ENCODE results near the gene ARHGEF28.

ARHGEF28 gene

DNA sequence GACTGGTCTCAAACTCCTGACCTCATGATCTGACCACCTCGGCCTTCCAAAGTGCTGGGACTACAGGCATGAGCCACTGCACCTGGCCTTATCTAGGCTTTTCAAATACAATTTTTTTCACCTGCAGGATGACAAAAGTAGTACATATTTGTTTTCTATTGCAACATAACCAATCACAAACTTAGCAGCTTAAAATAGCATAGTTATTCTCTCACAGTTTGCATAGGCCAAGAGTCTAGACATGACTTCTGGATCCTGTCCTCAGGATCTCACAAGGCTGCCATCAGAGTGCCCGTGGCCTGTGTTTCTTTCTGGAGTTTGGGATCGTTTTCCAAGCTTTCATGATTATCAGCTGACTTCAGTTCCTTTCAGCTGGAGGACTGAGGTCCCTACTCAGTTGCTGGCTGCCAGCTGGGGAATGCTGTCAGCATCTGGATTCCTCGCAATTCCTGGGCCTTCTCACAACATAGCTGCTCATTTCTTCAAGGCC, 348.9 kb downstream of the ARHGEF28 start:
- TF ChIP-seq, protein P1, sequence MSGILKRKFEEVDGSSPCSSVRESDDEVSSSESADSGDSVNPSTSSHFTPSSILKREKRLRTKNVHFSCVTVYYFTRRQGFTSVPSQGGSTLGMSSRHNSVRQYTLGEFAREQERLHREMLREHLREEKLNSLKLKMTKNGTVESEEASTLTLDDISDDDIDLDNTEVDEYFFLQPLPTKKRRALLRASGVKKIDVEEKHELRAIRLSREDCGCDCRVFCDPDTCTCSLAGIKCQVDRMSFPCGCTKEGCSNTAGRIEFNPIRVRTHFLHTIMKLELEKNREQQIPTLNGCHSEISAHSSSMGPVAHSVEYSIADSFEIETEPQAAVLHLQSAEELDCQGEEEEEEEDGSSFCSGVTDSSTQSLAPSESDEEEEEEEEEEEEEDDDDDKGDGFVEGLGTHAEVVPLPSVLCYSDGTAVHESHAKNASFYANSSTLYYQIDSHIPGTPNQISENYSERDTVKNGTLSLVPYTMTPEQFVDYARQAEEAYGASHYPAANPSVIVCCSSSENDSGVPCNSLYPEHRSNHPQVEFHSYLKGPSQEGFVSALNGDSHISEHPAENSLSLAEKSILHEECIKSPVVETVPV (CRISPR knock-in tag; IDR thresholded peaks at IDR 0.05): no peak
- TF ChIP-seq RARB (CRISPR knock-in tag; IDR thresholded peaks at IDR 0.05) (no peak), PPARA (CRISPR knock-in tag; IDR thresholded peaks at IDR 0.05; ENCODE audit: borderline replicate concordance) (no peak), ZFP3 (CRISPR knock-in tag; IDR thresholded peaks at IDR 0.05) (no peak), ISL1 (CRISPR knock-in tag; IDR thresholded peaks at IDR 0.05) (no peak), GLIS3 (CRISPR knock-in tag; IDR thresholded peaks at IDR 0.05) (no peak), ZC3H10 (CRISPR knock-in tag; IDR thresholded peaks at IDR 0.05) (no peak), SNAI2 (CRISPR knock-in tag; IDR thresholded peaks at IDR 0.05) (no peak)
- TF ChIP-seq, protein P2, sequence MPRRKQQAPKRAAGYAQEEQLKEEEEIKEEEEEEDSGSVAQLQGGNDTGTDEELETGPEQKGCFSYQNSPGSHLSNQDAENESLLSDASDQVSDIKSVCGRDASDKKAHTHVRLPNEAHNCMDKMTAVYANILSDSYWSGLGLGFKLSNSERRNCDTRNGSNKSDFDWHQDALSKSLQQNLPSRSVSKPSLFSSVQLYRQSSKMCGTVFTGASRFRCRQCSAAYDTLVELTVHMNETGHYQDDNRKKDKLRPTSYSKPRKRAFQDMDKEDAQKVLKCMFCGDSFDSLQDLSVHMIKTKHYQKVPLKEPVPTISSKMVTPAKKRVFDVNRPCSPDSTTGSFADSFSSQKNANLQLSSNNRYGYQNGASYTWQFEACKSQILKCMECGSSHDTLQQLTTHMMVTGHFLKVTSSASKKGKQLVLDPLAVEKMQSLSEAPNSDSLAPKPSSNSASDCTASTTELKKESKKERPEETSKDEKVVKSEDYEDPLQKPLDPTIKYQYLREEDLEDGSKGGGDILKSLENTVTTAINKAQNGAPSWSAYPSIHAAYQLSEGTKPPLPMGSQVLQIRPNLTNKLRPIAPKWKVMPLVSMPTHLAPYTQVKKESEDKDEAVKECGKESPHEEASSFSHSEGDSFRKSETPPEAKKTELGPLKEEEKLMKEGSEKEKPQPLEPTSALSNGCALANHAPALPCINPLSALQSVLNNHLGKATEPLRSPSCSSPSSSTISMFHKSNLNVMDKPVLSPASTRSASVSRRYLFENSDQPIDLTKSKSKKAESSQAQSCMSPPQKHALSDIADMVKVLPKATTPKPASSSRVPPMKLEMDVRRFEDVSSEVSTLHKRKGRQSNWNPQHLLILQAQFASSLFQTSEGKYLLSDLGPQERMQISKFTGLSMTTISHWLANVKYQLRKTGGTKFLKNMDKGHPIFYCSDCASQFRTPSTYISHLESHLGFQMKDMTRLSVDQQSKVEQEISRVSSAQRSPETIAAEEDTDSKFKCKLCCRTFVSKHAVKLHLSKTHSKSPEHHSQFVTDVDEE (CRISPR knock-in tag; IDR thresholded peaks at IDR 0.05): no peak

DNA sequence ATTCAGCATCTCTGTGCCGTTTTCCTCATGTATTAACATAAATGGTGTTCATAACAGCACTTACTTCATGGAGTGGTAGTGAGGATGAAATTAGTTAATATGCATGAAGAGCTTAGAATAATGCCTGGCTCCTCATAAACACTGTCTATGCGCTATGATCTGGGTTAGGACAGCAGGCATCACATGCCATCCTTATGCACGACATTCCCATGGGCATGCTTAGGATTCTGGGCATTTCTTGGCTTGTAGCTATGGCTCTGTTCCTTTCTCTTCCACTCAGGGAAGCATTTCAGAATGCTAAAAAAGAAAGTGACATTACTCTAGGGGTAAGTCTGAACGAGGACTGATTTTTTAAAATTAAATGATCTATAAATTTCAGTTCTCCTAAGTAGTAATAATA, 349.8 kb downstream of the ARHGEF28 start:
- no peak for ATAC-seq
- TF ChIP-seq TOX (CRISPR knock-in tag; IDR thresholded peaks at IDR 0.05; ENCODE audit: borderline replicate concordance): no peak
- TF ChIP-seq GLIS3 (CRISPR knock-in tag; IDR thresholded peaks at IDR 0.05): no peak

More for the DNA sequence above, 348.9 kb downstream of the ARHGEF28 start:
- ATAC-seq: no peak

DNA sequence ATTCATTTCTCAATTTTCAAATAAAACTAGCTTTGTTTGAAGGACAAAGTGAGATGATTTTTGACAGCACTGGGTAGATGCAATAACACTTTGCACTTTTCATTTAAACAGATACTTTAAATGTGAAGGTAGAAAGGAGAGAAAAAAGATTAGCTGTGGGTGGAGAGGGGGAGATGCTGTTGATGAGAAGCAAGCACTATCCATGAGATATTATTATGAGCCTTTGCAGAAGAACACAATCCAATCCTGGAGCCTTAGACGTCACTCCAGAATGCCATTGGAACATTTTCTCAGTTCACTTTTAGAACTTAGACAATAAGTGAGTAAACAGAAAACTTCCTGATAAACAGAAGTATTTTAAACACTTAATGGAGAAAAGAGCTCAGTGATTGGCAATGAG, 351.1 kb downstream of the ARHGEF28 start:
- TF ChIP-seq, protein P3, sequence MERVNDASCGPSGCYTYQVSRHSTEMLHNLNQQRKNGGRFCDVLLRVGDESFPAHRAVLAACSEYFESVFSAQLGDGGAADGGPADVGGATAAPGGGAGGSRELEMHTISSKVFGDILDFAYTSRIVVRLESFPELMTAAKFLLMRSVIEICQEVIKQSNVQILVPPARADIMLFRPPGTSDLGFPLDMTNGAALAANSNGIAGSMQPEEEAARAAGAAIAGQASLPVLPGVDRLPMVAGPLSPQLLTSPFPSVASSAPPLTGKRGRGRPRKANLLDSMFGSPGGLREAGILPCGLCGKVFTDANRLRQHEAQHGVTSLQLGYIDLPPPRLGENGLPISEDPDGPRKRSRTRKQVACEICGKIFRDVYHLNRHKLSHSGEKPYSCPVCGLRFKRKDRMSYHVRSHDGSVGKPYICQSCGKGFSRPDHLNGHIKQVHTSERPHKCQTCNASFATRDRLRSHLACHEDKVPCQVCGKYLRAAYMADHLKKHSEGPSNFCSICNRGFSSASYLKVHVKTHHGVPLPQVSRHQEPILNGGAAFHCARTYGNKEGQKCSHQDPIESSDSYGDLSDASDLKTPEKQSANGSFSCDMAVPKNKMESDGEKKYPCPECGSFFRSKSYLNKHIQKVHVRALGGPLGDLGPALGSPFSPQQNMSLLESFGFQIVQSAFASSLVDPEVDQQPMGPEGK (CRISPR knock-in tag; IDR thresholded peaks at IDR 0.05; ENCODE audit: borderline replicate concordance): no peak
- TF ChIP-seq ZNF8 (CRISPR knock-in tag; IDR thresholded peaks at IDR 0.05): no peak
- no peak for ATAC-seq

DNA sequence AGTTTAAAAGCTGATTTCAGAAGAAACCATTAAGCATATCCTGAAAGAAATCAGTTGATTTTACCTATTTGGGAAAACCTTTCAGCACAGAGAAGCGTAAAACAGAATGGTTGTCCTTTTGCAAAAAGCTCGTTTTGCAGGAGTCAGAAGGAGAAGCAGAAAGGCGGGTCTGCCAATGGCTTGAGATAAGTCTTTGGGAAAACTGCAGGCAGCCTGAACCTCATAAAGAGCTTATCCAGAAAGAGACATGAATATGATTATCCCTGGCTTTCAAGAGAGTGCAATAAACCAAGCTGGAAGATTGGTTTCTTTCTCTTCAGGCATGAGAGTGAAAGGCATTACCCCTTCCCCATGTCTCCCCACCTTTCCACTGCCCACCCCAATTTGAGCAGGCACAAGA, 353.3 kb downstream of the ARHGEF28 start:
- TF ChIP-seq ZNF70 (CRISPR knock-in tag; IDR thresholded peaks at IDR 0.05) (no peak), OSR1 (CRISPR knock-in tag; IDR thresholded peaks at IDR 0.05) (no peak), ISL1 (CRISPR knock-in tag; IDR thresholded peaks at IDR 0.05) (no peak), TOX (CRISPR knock-in tag; IDR thresholded peaks at IDR 0.05; ENCODE audit: borderline replicate concordance) (no peak)
- TF ChIP-seq, protein P4, sequence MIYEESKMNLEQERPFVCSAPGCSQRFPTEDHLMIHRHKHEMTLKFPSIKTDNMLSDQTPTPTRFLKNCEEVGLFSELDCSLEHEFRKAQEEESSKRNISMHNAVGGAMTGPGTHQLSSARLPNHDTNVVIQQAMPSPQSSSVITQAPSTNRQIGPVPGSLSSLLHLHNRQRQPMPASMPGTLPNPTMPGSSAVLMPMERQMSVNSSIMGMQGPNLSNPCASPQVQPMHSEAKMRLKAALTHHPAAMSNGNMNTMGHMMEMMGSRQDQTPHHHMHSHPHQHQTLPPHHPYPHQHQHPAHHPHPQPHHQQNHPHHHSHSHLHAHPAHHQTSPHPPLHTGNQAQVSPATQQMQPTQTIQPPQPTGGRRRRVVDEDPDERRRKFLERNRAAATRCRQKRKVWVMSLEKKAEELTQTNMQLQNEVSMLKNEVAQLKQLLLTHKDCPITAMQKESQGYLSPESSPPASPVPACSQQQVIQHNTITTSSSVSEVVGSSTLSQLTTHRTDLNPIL (CRISPR knock-in tag; IDR thresholded peaks at IDR 0.05; ENCODE audit: low read depth): no peak
- TF ChIP-seq, protein P1 (CRISPR knock-in tag; IDR thresholded peaks at IDR 0.05): no peak
- ATAC-seq: no peak

DNA sequence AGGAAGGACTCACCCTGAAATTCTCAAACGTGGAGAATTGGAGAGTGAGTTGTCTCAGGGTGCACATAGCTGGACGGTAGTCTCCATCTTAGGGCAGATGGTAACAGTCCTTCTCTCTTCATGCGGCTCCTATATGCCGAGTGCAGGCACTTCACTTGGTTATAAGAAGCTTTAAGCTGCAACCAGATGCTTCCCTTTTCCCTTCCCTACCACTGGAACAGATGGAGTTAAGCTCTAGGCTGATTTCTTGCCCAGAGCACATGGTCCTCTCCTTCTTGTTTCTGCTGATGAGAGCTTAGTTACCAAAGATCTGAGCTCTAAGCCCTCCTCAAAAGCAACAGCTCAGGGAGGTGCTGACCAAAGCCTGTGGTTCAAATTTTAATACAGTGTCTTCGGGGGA, 355.7 kb downstream of the ARHGEF28 start:
- ATAC-seq: no peak
- TF ChIP-seq ZFP3 (CRISPR knock-in tag; IDR thresholded peaks at IDR 0.05): no peak

DNA sequence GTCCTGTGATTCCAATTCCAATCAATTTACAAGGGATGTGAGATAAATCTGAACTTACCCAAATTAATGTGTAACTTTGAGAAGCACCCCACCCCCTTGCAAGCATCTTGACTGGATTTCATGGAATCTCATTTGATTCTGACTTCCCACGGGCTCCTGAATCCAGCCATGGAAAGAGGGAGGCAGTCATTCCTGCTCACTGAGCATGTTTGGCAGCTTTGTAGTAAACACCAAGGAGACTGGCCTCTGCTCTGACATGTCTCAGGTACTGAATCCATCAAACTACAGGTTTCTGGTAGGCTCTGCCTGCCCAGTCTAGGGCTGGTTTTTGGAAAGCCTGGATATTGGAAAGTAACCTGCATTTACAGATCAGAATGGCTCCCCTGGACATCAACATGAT, 357.6 kb downstream of the ARHGEF28 start:
- no peak for ATAC-seq
- TF ChIP-seq ZFP3 (CRISPR knock-in tag; IDR thresholded peaks at IDR 0.05): no peak
- no peak for TF ChIP-seq ISL1 (CRISPR knock-in tag; IDR thresholded peaks at IDR 0.05)
- no peak for TF ChIP-seq BACH2 (CRISPR knock-in tag; IDR thresholded peaks at IDR 0.05; ENCODE audit: borderline replicate concordance)
- TF ChIP-seq, protein P2 (CRISPR knock-in tag; IDR thresholded peaks at IDR 0.05): no peak
- TF ChIP-seq, protein P3 (CRISPR knock-in tag; IDR thresholded peaks at IDR 0.05; ENCODE audit: borderline replicate concordance): no peak
- TF ChIP-seq ESRRG (CRISPR knock-in tag; IDR thresholded peaks at IDR 0.05): no peak
- no peak for TF ChIP-seq GLIS3 (CRISPR knock-in tag; IDR thresholded peaks at IDR 0.05)
- no peak for TF ChIP-seq RARB (CRISPR knock-in tag; IDR thresholded peaks at IDR 0.05)
- TF ChIP-seq CSDC2 (CRISPR knock-in tag; IDR thresholded peaks at IDR 0.05): no peak
- no peak for TF ChIP-seq ZNF565 (CRISPR knock-in tag; conservative IDR thresholded peaks at IDR 0.05; ENCODE audit: low read depth)
